CD14-positive monocyte (primary cell): ENCODE measurements around the gene CSTF3. TPM values are rescaled to one million over a fixed set of nuclear protein-coding genes. Genes with fewer than 3 reads are reported as not detected.

Experiments
- DNase-seq, 3 donors: peaks; one replicate each; pipeline ENCODE4 v3.0.0-alpha.2; 2011 to 2022
- H2AFZ ChIP-seq: 2 replicates; pipeline ENCODE4 v1.6.0; 2012; ENCODE audit warnings: mild to moderate bottlenecking, low read depth, low read length, inconsistent platforms; ENCODE audit not compliant: insufficient read depth, poor library complexity, severe bottlenecking
- H3K27ac ChIP-seq, 2 donors: 1 replicate in 1 of 2; 2 replicates in 1 of 2; pipeline ENCODE4 v1.5.1; 2012 to 2013; ENCODE audit warnings: low read length in 2 of 2, control low read depth in 1 of 2, inconsistent platforms in 1 of 2, low read depth in 1 of 2, mild to moderate bottlenecking in 1 of 2
- H3K27me3 ChIP-seq, 2 donors: one replicate each; pipeline versions ENCODE4 v1.6.0 to v1.6.1; 2011 to 2013; ENCODE audit warnings: low read length in 2 of 2; ENCODE audit not compliant: control insufficient read depth in 2 of 2, insufficient read depth in 2 of 2
- H3K36me3 ChIP-seq, 2 donors: replicated peaks in 1 of 2; 1 replicate in 1 of 2; 2 replicates in 1 of 2; pipeline versions ENCODE4 v1.5.1 to v1.6.1; 2012 to 2013; ENCODE audit warnings: low read length in 2 of 2, control low read depth in 1 of 2, inconsistent platforms in 1 of 2, mild to moderate bottlenecking in 1 of 2; ENCODE audit not compliant: insufficient read depth in 2 of 2, control insufficient read depth in 1 of 2
- H3K4me1 ChIP-seq, 2 donors: 1 replicate in 1 of 2; 2 replicates in 1 of 2; pipeline versions ENCODE4 v1.5.1 to v1.6.1; 2012 to 2013; ENCODE audit warnings: low read length in 2 of 2, control low read depth in 1 of 2, inconsistent platforms in 1 of 2, mild to moderate bottlenecking in 1 of 2, moderate library complexity in 1 of 2; ENCODE audit not compliant: insufficient read depth in 2 of 2, control insufficient read depth in 1 of 2
- H3K4me2 ChIP-seq: replicated peaks from 2 replicates; pipeline ENCODE3; 2012; ENCODE audit warnings: low read length, moderate library complexity, mild to moderate bottlenecking; ENCODE audit not compliant: poor library complexity, severe bottlenecking; ENCODE audit errors: extremely low read depth
- H3K4me3 ChIP-seq, 3 experiments: fragments of 200-600 bp in 1 of 3; sonication (generic) in 1 of 3; replicated peaks in 1 of 3; 1 replicate in 2 of 3; 2 replicates in 1 of 3; pipeline ENCODE4 v1.5.1; 2011 to 2013; ENCODE audit warnings: low read length in 3 of 3, mild to moderate bottlenecking in 3 of 3, control low read depth in 2 of 3, low read depth in 2 of 3, inconsistent platforms in 1 of 3, moderate library complexity in 1 of 3
- H3K79me2 ChIP-seq: 2 replicates; pipeline ENCODE4 v1.6.0; 2012; ENCODE audit warnings: mild to moderate bottlenecking, control low read depth, inconsistent platforms, low read length, moderate library complexity; ENCODE audit not compliant: insufficient read depth
- H3K9ac ChIP-seq: 2 replicates; pipeline ENCODE4 v1.6.0; 2017; ENCODE audit warnings: low read length, mild to moderate bottlenecking; ENCODE audit not compliant: insufficient read depth, poor library complexity, severe bottlenecking
- H3K9me3 ChIP-seq, 2 donors: replicated peaks in 1 of 2; 1 replicate in 1 of 2; 2 replicates in 1 of 2; pipeline versions ENCODE4 v1.5.1 to v1.6.1; 2012 to 2013; ENCODE audit warnings: low read length in 2 of 2, control low read depth in 1 of 2; ENCODE audit not compliant: control insufficient read depth in 1 of 2, insufficient read depth in 1 of 2
- H4K20me1 ChIP-seq: 2 replicates; pipeline ENCODE4 v1.6.0; 2012; ENCODE audit warnings: mild to moderate bottlenecking, low read length, control low read depth, moderate library complexity; ENCODE audit not compliant: insufficient read depth
- H3K27ac Mint-ChIP-seq, 7 donors: one replicate each; pipeline ENCODE4 v1.8.0; 2020; ENCODE audit warnings: mild to moderate bottlenecking in 7 of 7, mixed read lengths in 7 of 7, moderate library complexity in 6 of 7, inconsistent platforms in 2 of 7
- H3K27me3 Mint-ChIP-seq, 3 donors: one replicate each; pipeline ENCODE4 v1.8.0; 2021 to 2022; ENCODE audit warnings: low read depth in 3 of 3, mild to moderate bottlenecking in 3 of 3, mixed read lengths in 3 of 3, moderate library complexity in 3 of 3, inconsistent platforms in 1 of 3
- H3K36me3 Mint-ChIP-seq, 2 donors: one replicate each; pipeline ENCODE4 v1.8.0; 2020; ENCODE audit warnings: mixed read lengths in 2 of 2, inconsistent platforms in 1 of 2, mild to moderate bottlenecking in 1 of 2
- H3K4me1 Mint-ChIP-seq: one replicate; pipeline ENCODE4 v1.8.0; 2020; ENCODE audit warnings: mild to moderate bottlenecking, mixed read lengths
- H3K4me3 Mint-ChIP-seq, 2 donors: one replicate each; pipeline ENCODE4 v1.8.0; 2020; ENCODE audit warnings: mild to moderate bottlenecking in 2 of 2, mixed read lengths in 2 of 2, moderate library complexity in 1 of 2
- H3K9me3 Mint-ChIP-seq, 7 donors: one replicate each; pipeline ENCODE4 v1.8.0; 2020 to 2022; ENCODE audit warnings: mixed read lengths in 7 of 7, mild to moderate bottlenecking in 6 of 7, moderate library complexity in 6 of 7, inconsistent platforms in 2 of 7
- CTCF ChIP-seq: fragments of 200-600 bp; IDR thresholded peaks from one replicate; pipeline ENCODE4 v1.8.0; 2022; ENCODE audit warnings: antibody characterized with exemption, mild to moderate bottlenecking
- WGBS: methylation state at CpG from one replicate; pipeline ENCODE4 v1.1.5; 2013; ENCODE audit warnings: missing lambda C conversion rate; ENCODE audit not compliant: insufficient coverage; 5-methylcytosine and 5-hydroxymethylcytosine counted together
- intact Hi-C, 2 donors: fragments of 100-400 bp; cut with micrococcal nuclease; formaldehyde crosslinking; loops; one replicate each; pipeline versions ENCODE4 v1.15.0 to v1.15.1; 2023
- polyA plus RNA-seq, 3 donors: library from polyadenylated mRNA; depleted of rRNA in 1 of 3; unstranded in 2 of 3; stranded (reverse) in 1 of 3; fragments of 300-500 nt in 2 of 3; fragments of >200 nt in 1 of 3; fragmentation: Illumina TruSeq in 2 of 3; gene quantifications; 1 replicate in 2 of 3; 2 replicates in 1 of 3; pipeline ENCODE4 v1.2.3, GENCODE V29; 2012 to 2021

CSTF3 gene
- polyA plus RNA-seq, 3 donors = 6.9 to 12.1 (median 7.1) TPM

DNA sequence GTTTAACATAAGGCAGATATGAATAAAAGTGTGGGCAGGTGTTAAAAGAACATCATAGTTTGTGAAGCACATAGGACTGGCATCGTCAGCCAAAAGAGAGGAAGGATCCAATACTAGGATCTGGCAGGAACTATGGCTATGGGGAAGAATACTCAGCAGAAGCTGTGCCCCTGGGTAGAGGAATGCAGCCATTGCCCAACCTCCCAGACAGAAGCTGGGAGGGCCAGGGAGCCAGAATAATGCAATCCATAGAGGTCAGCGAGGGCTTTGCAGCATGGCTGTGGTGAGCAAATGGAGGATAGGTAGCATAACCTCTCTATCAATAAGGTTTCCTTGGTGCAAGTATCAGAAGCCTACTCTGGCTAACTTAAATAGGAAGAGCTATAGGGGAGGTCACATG, 11.7 kb upstream of the CSTF3 start:
- Histone ChIP-seq H3K27me3 (no peaks in the 10 kb centered on the region), H3K9me3 (no peaks in the 10 kb centered on the region), H3K79me2 (no peaks in the 10 kb centered on the region), H3K36me3 (no peaks in the 10 kb centered on the region), H3K4me1 (peaks cover 7 to 10% of the 10 kb centered on the region in 2 donors), H3K4me3 (no peak overlapping the region), H3K27ac (peak overlapping the region in 1 of 2 donors; percentile 54), H4K20me1 (no peaks in the 10 kb centered on the region), H2AFZ (peak overlapping the region; percentile 30), H3K4me2 (peak overlapping the region; percentile 40), H3K9ac (no peak overlapping the region)
- TF ChIP-seq CTCF = no peak
- intact Hi-C loops = loop anchor here in 1 of 2 donors (5.0 kb wide), 1 partner anchor 154 kb away; no protein-coding TSS in a partner anchor
- Mint-ChIP-seq H3K9me3 (peaks cover 0 to 4% (median 0%) of the 10 kb centered on the region in 7 donors), H3K36me3 (no peaks in the 10 kb centered on the region), H3K27me3 (peaks cover 0 to 4% (median 0%) of the 10 kb centered on the region in 3 donors), H3K4me1 (peaks cover 18% of the 10 kb centered on the region), H3K27ac (peak overlapping the region in 6 of 7 donors; percentile 19 to 79 (median 69)), H3K4me3 (peak overlapping the region in 1 of 2 donors; percentile 6)
- WGBS = 8% methylated on average over 1 of the region's 2 CpGs
- DNase-seq = peak in 2 of 3 donors; percentile 43 to 46

DNA sequence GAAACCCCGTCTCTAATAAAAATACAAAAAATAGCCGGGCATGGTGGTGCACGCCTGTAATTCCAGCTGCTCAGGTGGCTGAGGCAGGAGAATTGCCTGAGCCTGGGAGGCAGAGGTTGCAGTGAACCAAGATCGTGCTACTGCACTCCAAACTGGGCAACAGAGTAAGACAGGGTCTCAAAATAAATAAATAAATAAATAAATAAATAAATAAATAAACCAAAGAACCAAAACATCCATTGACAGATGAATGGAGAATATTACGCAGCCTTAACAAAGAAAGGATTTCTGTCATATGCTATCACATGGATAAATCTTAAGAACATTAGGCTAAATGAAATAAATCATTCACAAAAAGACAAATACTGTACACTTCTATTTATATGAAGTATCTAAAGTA, 11.1 kb upstream of the CSTF3 start:
- Histone ChIP-seq H3K4me3 (no peak overlapping the region), H3K9ac (no peak overlapping the region), H2AFZ (no peak overlapping the region), H3K9me3 (no peaks in the 10 kb centered on the region), H3K27me3 (no peaks in the 10 kb centered on the region), H3K4me1 (peaks cover 6 to 8% of the 10 kb centered on the region in 2 donors), H3K4me2 (no peak overlapping the region), H3K36me3 (no peaks in the 10 kb centered on the region), H3K79me2 (no peaks in the 10 kb centered on the region), H4K20me1 (no peaks in the 10 kb centered on the region), H3K27ac (no peak overlapping the region)
- H3K4me1 Mint-ChIP-seq = peaks cover 14% of the 10 kb centered on the region
- H3K36me3 Mint-ChIP-seq = no peaks in the 10 kb centered on the region
- intact Hi-C loops = loop anchor here in 1 of 2 donors (5.0 kb wide), 1 partner anchor 155 kb away; no protein-coding TSS in a partner anchor
- no peak overlapping the region for H3K4me3 Mint-ChIP-seq
- peaks cover 0 to 4% (median 0%) of the 10 kb centered on the region in 7 donors for H3K9me3 Mint-ChIP-seq
- peaks cover 0 to 4% (median 0%) of the 10 kb centered on the region in 3 donors for H3K27me3 Mint-ChIP-seq
- no peak for DNase-seq
- H3K27ac Mint-ChIP-seq = peak overlapping the region in 1 of 7 donors; percentile 79
- WGBS = no CpG with 5 or more reads among the region's 5 CpGs
- TF ChIP-seq CTCF = no peak
